Mesenchymal stem cell (in vitro differentiated cells and primary cell): ENCODE results near the gene TLK1. TPM values are rescaled to one million over a fixed set of nuclear protein-coding genes. Genes with fewer than 3 reads are reported as not detected.
A peak's percentile ranks its signal among the peaks of the same experiment; 100 is the strongest.

Experiments used
- DNase-seq: peaks from one replicate; pipeline ENCODE4 v3.0.0-alpha.2; 2013
- H2AFZ ChIP-seq: one replicate; pipeline ENCODE4 v1.6.1; 2013; ENCODE audit warnings: low read depth, mild to moderate bottlenecking, control low read depth, inconsistent platforms, low read length, moderate library complexity
- H2AK5ac ChIP-seq: 2 replicates; pipeline ENCODE4 v1.6.1; 2013; ENCODE audit warnings: low read length, moderate library complexity, mild to moderate bottlenecking, inconsistent platforms; ENCODE audit not compliant: severe bottlenecking
- H2BK120ac ChIP-seq: one replicate; pipeline ENCODE4 v1.6.1; 2013; ENCODE audit warnings: low read depth, mild to moderate bottlenecking, inconsistent platforms, low read length, moderate library complexity
- H2BK12ac ChIP-seq, 2 experiments: one replicate each; pipeline ENCODE4 v1.6.1; 2013; ENCODE audit warnings: inconsistent platforms in 2 of 2, low read length in 2 of 2, mild to moderate bottlenecking in 2 of 2, moderate library complexity in 2 of 2, control low read depth in 1 of 2
- H2BK15ac ChIP-seq: one replicate; pipeline ENCODE4 v1.6.1; 2013; ENCODE audit warnings: mild to moderate bottlenecking, low read depth, inconsistent platforms; ENCODE audit not compliant: poor library complexity, severe bottlenecking
- H2BK5ac ChIP-seq: 2 replicates; pipeline ENCODE4 v1.6.1; 2013; ENCODE audit warnings: low read depth, mild to moderate bottlenecking, low read length, control low read depth, inconsistent platforms; ENCODE audit not compliant: poor library complexity, severe bottlenecking
- H3K14ac ChIP-seq, 2 experiments: one replicate each; pipeline ENCODE4 v1.6.1; 2013; ENCODE audit warnings: inconsistent platforms in 2 of 2, low read length in 2 of 2, control low read depth in 1 of 2, mild to moderate bottlenecking in 1 of 2, moderate library complexity in 1 of 2
- H3K18ac ChIP-seq, 2 experiments: one replicate each; pipeline ENCODE4 v1.6.1; 2013; ENCODE audit warnings: inconsistent platforms in 2 of 2, low read length in 2 of 2, control low read depth in 1 of 2, low read depth in 1 of 2, mild to moderate bottlenecking in 1 of 2
- H3K23ac ChIP-seq, 2 experiments: one replicate each; pipeline ENCODE4 v1.6.1; 2013; ENCODE audit warnings: inconsistent platforms in 2 of 2, low read length in 2 of 2, mild to moderate bottlenecking in 2 of 2, moderate library complexity in 2 of 2, control low read depth in 1 of 2
- H3K27ac ChIP-seq: 2 replicates; pipeline ENCODE4 v1.5.1; 2013; ENCODE audit warnings: mild to moderate bottlenecking, moderate library complexity, low read length, control low read depth, inconsistent platforms; ENCODE audit not compliant: poor library complexity, severe bottlenecking
- H3K27me3 ChIP-seq, 2 experiments: 2 replicates each; pipeline versions ENCODE4 v1.6.1 to v1.7.0; 2013; ENCODE audit warnings: low read length in 2 of 2, mild to moderate bottlenecking in 2 of 2, moderate library complexity in 2 of 2, control low read depth in 1 of 2, inconsistent platforms in 1 of 2; ENCODE audit not compliant: control insufficient read depth in 1 of 2, insufficient read depth in 1 of 2
- H3K36me3 ChIP-seq, 2 experiments: 2 replicates each; pipeline versions ENCODE4 v1.6.1 to v1.7.0; 2013; ENCODE audit warnings: low read length in 2 of 2, control low read depth in 1 of 2, inconsistent platforms in 1 of 2, low read depth in 1 of 2, mild to moderate bottlenecking in 1 of 2; ENCODE audit not compliant: insufficient read depth in 2 of 2, control insufficient read depth in 1 of 2
- H3K4ac ChIP-seq, 2 experiments: one replicate each; pipeline ENCODE4 v1.6.1; 2013; ENCODE audit warnings: inconsistent platforms in 2 of 2, low read length in 2 of 2, mild to moderate bottlenecking in 2 of 2, moderate library complexity in 2 of 2, control low read depth in 1 of 2, low read depth in 1 of 2
- H3K4me1 ChIP-seq: 2 replicates; pipeline ENCODE4 v1.6.1; 2013; ENCODE audit warnings: low read depth, low read length, control low read depth; ENCODE audit not compliant: control insufficient read depth, insufficient read depth
- H3K4me2 ChIP-seq: 2 replicates; pipeline ENCODE4 v1.6.1; 2013; ENCODE audit warnings: low read length, mild to moderate bottlenecking, inconsistent platforms; ENCODE audit not compliant: poor library complexity, severe bottlenecking
- H3K4me3 ChIP-seq, 2 experiments: 2 replicates each; pipeline versions ENCODE4 v1.5.1 to v1.7.0; 2013; ENCODE audit warnings: low read length in 2 of 2, mild to moderate bottlenecking in 2 of 2, control low read depth in 1 of 2, low read depth in 1 of 2; ENCODE audit not compliant: insufficient read depth in 1 of 2
- H3K79me1 ChIP-seq: replicated peaks from 2 replicates; pipeline ENCODE4 v1.6.1; 2013; ENCODE audit warnings: mild to moderate bottlenecking, control low read depth, low read length, inconsistent platforms; ENCODE audit not compliant: poor library complexity, severe bottlenecking
- H3K9ac ChIP-seq: 2 replicates; pipeline ENCODE4 v1.7.0; 2013; ENCODE audit warnings: mild to moderate bottlenecking, low read length, moderate library complexity
- H3K9me3 ChIP-seq: 2 replicates; pipeline ENCODE4 v1.7.0; 2013; ENCODE audit warnings: mild to moderate bottlenecking, low read length; ENCODE audit not compliant: control insufficient read depth
- H4K8ac ChIP-seq: one replicate; pipeline ENCODE4 v1.6.1; 2013; ENCODE audit warnings: inconsistent platforms, mild to moderate bottlenecking, low read length, moderate library complexity
- H4K91ac ChIP-seq: one replicate; pipeline ENCODE4 v1.6.1; 2013; ENCODE audit warnings: mild to moderate bottlenecking, low read length, inconsistent platforms
- WGBS: methylation state at CpG from one replicate; pipeline ENCODE4 v1.1.7; 2013; ENCODE audit warnings: mixed read lengths; 5-methylcytosine and 5-hydroxymethylcytosine counted together
- polyA plus RNA-seq, 2 experiments: library from polyadenylated mRNA; stranded (reverse); fragments of 200-250 nt; gene quantifications; one replicate each; pipeline ENCODE4 v1.2.3, GENCODE V29; 2013

The TLK1 gene
- polyA plus RNA-seq (2013, experiment 1 of 2), result 28.6 TPM
- polyA plus RNA-seq (2013, experiment 2 of 2), result 27.2 TPM

DNA sequence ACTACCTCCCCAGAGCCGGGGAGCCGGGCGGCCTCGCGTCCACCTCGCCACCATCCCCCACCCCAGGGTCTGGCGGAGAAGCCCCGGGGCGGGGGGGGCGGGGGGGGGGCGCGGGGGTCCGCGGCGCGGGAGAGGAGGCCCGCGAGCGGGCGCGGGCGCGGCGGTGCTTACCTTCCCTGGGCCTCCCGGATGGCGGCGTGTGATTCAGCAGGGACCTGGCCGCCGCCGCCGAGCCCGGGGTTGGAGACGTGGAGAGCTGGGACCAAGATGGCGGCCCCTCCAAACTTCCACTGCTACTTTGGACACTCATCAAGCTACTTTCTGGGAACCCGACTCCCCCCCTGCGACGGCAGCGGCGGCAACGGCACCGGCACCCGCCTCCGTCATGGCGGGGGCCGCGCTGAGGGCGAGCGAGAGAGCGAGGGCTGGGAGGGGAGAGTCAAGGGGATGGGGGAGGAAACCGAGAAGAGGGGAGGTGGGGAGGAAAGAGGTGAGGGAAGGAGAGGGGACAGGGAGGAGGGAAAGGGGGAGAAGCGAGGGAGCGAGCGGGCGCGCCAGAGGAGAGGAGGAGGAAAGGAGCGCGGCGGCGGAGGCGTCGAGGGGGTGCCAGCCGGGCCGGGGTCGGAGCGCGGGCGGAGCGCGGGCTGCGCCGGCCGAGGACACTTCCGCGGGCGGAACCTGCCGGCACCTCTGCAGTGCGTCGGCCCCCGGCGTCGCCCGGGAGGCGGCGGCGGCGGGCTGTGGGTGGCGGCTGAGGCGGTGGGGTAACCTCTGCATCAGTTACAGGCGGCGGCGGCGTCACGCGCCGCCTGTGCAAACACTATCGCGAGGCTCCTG is at the start of gene TLK1:
TSS of gene TLK1 (minus strand) at position 775 of the 837 bp plus-strand sequence. CDS start at position 310, 465 bp downstream.
- Histone ChIP-seq H3K9me3 (no peaks in the 10 kb centered on the region), H3K23ac (peak within 1 kb of the TSS in 1 of 2 experiments; percentile 66), H3K27ac (peak within 1 kb of the TSS; percentile 91), H4K91ac (peak within 1 kb of the TSS; percentile 91), H2BK12ac (peak within 1 kb of the TSS in 1 of 2 experiments; percentile 63), H3K18ac (peak within 1 kb of the TSS; percentile 91 to 100), H3K4me2 (peak within 1 kb of the TSS; percentile 89), H3K36me3 (no peaks in the 10 kb centered on the region), H3K79me1 (no peaks in the 10 kb centered on the region), H2BK15ac (peak within 1 kb of the TSS; percentile 80), H2BK5ac (peak within 1 kb of the TSS; percentile 96), H4K8ac (peak within 1 kb of the TSS; percentile 82), H3K27me3 (no peaks in the 10 kb centered on the region), H3K4me3 (peak within 1 kb of the TSS; percentile 91 to 92), H2AK5ac (no peak within 1 kb of the TSS), H3K9ac (peak within 1 kb of the TSS; percentile 94), H3K14ac (peak within 1 kb of the TSS; percentile 96 to 100), H3K4ac (peak within 1 kb of the TSS; percentile 83 to 99), H3K4me1 (no peaks in the 10 kb centered on the region), H2AFZ (peak within 1 kb of the TSS; percentile 60), H2BK120ac (peak within 1 kb of the TSS; percentile 90)
- DNase-seq, result peak; percentile 78
- WGBS, result 0% methylated on average over 40 of the region's 97 CpGs

DNA sequence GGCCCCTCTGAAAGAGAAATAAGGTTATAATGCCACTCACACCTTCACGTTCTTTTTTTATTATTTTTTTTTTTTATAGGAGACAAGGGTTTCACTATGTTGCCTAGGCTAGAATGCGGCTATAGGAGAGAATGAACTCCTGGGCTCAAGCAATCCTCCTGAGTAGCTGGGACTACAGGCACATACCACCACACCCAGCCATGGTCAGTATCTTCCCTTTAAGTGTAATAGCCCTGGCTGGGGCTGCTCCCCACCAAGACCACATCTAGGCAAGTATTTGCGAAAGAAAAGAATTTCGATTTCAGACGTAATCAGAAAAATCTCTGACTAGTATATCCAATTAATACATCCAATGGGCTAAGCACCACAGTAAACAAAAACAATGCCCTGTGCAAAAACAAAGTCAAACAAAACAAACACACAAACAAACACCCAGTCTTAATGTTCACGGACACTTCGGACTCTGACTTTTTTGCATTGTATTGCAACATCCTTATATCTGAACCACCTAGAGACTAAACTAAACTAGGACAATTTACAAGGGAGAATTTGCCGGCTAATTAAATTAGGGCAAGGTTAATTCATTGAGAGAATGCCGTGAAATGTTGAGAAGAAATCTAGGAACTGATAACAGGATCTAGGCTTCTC is 49.6 kb upstream of the TLK1 start:
- Histone ChIP-seq H2BK15ac (no peak overlapping the region), H3K27me3 (peaks cover 0 to 6% of the 10 kb centered on the region in 2 experiments), H3K4ac (no peak overlapping the region), H2AFZ (no peak overlapping the region), H3K23ac (no peak overlapping the region), H3K9ac (no peak overlapping the region), H3K18ac (no peak overlapping the region), H3K4me1 (no peaks in the 10 kb centered on the region), H2BK120ac (no peak overlapping the region), H3K4me3 (no peak overlapping the region), H3K79me1 (no peaks in the 10 kb centered on the region), H3K9me3 (peaks cover 6% of the 10 kb centered on the region), H3K36me3 (no peaks in the 10 kb centered on the region), H2BK12ac (no peak overlapping the region), H2AK5ac (no peak overlapping the region), H3K14ac (no peak overlapping the region), H3K4me2 (no peak overlapping the region), H4K91ac (no peak overlapping the region), H2BK5ac (no peak overlapping the region), H4K8ac (no peak overlapping the region), H3K27ac (no peak overlapping the region)
- 88% methylated on average over 8 of the region's 9 CpGs for WGBS
- no peak for DNase-seq

DNA sequence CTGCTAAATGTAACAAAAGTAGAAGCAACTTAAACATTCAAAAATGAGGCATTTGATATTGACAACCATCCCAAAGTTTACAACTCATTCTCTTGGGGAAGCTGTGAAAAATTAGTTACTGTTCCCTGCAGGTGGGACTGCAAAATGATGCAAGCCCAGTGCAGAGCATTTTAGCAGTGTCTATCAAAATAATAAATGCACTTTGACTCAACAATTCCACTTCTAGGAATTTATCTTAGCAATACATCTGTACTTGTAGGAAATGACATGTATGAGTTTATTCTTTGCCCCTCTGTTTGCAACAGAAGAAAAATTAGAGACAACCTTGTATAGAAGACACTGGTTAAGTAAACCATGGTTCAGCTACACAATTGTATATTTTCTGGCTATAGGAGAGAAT is 48.0 kb upstream of the TLK1 start:
- Histone ChIP-seq H2AFZ (no peak overlapping the region), H3K9ac (no peak overlapping the region), H3K18ac (no peak overlapping the region), H3K9me3 (peaks cover 6% of the 10 kb centered on the region), H2BK5ac (no peak overlapping the region), H3K27ac (no peak overlapping the region), H2AK5ac (no peak overlapping the region), H3K79me1 (no peaks in the 10 kb centered on the region), H3K4me2 (no peak overlapping the region), H4K91ac (no peak overlapping the region), H3K4me3 (no peak overlapping the region), H2BK15ac (no peak overlapping the region), H3K36me3 (no peaks in the 10 kb centered on the region), H3K23ac (no peak overlapping the region), H3K14ac (no peak overlapping the region), H4K8ac (no peak overlapping the region), H2BK120ac (no peak overlapping the region), H2BK12ac (no peak overlapping the region), H3K4me1 (no peaks in the 10 kb centered on the region), H3K27me3 (peaks cover 0 to 6% of the 10 kb centered on the region in 2 experiments), H3K4ac (no peak overlapping the region)
- DNase-seq, result no peak

DNA sequence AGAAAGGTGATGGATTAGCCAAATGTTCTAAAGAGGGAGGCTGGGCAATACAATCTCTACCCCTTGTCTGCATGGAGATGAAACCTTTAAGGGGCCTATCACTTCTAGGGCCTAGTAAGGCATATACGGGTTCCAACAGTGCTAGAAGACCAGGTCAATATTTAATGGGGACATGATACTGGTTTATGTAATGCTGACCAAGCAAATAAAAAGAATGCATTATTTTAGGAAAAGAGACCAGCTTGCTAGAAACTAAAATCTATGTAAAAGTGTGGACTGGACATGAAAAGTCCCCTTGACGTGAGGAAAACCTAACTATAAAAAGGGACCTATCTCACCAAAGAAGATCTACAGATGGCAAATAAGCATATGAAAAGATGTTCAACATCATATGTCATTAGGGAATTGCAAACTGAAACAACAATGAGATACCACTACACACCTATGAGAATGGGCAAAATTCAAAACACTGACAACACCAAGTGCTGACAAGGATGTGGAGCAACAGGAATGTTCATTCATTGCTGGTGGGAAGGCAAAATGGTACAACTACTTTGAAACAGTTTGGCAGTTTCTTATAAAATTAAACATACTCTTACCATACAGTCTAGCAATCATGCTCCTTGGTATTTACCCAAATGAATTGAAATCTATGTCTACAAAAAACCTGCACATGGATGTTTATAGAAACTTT is 45.9 kb upstream of the TLK1 start:
- Histone ChIP-seq H4K91ac (no peak overlapping the region), H3K36me3 (no peaks in the 10 kb centered on the region), H3K14ac (no peak overlapping the region), H3K9ac (no peak overlapping the region), H3K79me1 (no peaks in the 10 kb centered on the region), H3K4ac (no peak overlapping the region), H3K18ac (no peak overlapping the region), H3K27me3 (peaks cover 0 to 6% of the 10 kb centered on the region in 2 experiments), H2BK120ac (no peak overlapping the region), H2BK5ac (no peak overlapping the region), H3K9me3 (peaks cover 6% of the 10 kb centered on the region), H3K4me3 (no peak overlapping the region), H2AFZ (no peak overlapping the region), H2AK5ac (no peak overlapping the region), H2BK15ac (no peak overlapping the region), H3K23ac (no peak overlapping the region), H4K8ac (no peak overlapping the region), H2BK12ac (no peak overlapping the region), H3K27ac (no peak overlapping the region), H3K4me1 (no peaks in the 10 kb centered on the region), H3K4me2 (no peak overlapping the region)
- no peak for DNase-seq
- WGBS, result 100% methylated on average over 1 of the region's 2 CpGs
